SK-N-SH (cell line): ENCODE results near the gene CSTF3. TPM values are rescaled to one million over a fixed set of nuclear protein-coding genes. Genes with fewer than 3 reads are reported as not detected.
"Not testable (repeated sequence)": the region's sequence is repeated elsewhere in the genome, so short reads cannot be mapped to it uniquely, and the experiment has no call there.

Experiments used
- CTCF ChIA-PET: fragments of 300-600, 350-600 bp; formaldehyde crosslinking; extraction: SDS; loops from one replicate; lab custom pipeline; 2021; lab: Yijun Ruan, JAX
- POLR2A ChIA-PET: fragments of 350-600 bp; sonication (Branson Sonifier 250); formaldehyde crosslinking; extraction: SDS; loops from one replicate; lab custom pipeline; 2020; ENCODE audit warnings: antibody characterized with exemption, inconsistent platforms; lab: Yijun Ruan, JAX
- DNase-seq: peaks from one replicate; pipeline ENCODE4 v3.0.0; 2012
- H2AFZ ChIP-seq: fragments of 200-600 bp; sonication (generic); 2 replicates; pipeline ENCODE4 v1.8.1; 2016; ENCODE audit warnings: antibody characterized with exemption, mild to moderate bottlenecking, low read depth
- H3F3A ChIP-seq: fragments of 200-600 bp; sonication (generic); replicated peaks from 2 replicates; pipeline ENCODE3; 2016; ENCODE audit warnings: antibody characterized with exemption, mild to moderate bottlenecking; ENCODE audit not compliant: insufficient read depth
- H3K27ac ChIP-seq, 2 experiments: fragments of 200-500 bp in 1 of 2; fragments of 200-600 bp in 1 of 2; sonication (Bioruptor generic) in 1 of 2; sonication (generic), shearing (Covaris generic) in 1 of 2; 2 replicates each; pipeline versions ENCODE4 v1.5.1 to v1.6.1; 2014 to 2016; ENCODE audit warnings: low read depth in 2 of 2, inconsistent platforms in 1 of 2, low read length in 1 of 2, mild to moderate bottlenecking in 1 of 2, mixed read lengths in 1 of 2
- H3K27me3 ChIP-seq: fragments of 200-600 bp; sonication (generic), shearing (Covaris generic); 2 replicates; pipeline ENCODE4 v1.6.1; 2016; ENCODE audit warnings: mixed run types; ENCODE audit not compliant: insufficient read depth
- H3K36me3 ChIP-seq, 2 experiments: fragments of 200-500 bp in 1 of 2; fragments of 200-600 bp in 1 of 2; sonication (Bioruptor generic) in 1 of 2; sonication (generic) in 1 of 2; replicated peaks in 1 of 2; 2 replicates each; pipeline versions ENCODE3 to v1.5.1; 2014 to 2016; ENCODE audit warnings: low read length in 1 of 2, mild to moderate bottlenecking in 1 of 2; ENCODE audit not compliant: insufficient read depth in 2 of 2, control insufficient read depth in 1 of 2
- H3K4me1 ChIP-seq, 2 experiments: fragments of 200-500 bp in 1 of 2; fragments of 200-600 bp in 1 of 2; sonication (Bioruptor generic) in 1 of 2; sonication (generic), shearing (Covaris generic) in 1 of 2; 2 replicates each; pipeline versions ENCODE4 v1.5.1 to v1.6.1; 2014 to 2016; ENCODE audit warnings: low read depth in 1 of 2, low read length in 1 of 2, mixed run types in 1 of 2; ENCODE audit not compliant: insufficient read depth in 2 of 2, control insufficient read depth in 1 of 2
- H3K4me2 ChIP-seq: fragments of 200-600 bp; sonication (generic), shearing (Covaris generic); 2 replicates; pipeline ENCODE4 v1.6.1; 2017; ENCODE audit warnings: mixed run types
- H3K4me3 ChIP-seq, 2 experiments: fragments of 200-500 bp in 1 of 2; fragments of 200-600 bp in 1 of 2; sonication (Bioruptor generic) in 1 of 2; sonication (generic), shearing (Covaris generic) in 1 of 2; 2 replicates each; pipeline versions ENCODE4 v1.5.1 to v1.8.1; 2014 to 2016; ENCODE audit warnings: low read depth in 2 of 2, inconsistent platforms in 1 of 2, low read length in 1 of 2, mild to moderate bottlenecking in 1 of 2, mixed read lengths in 1 of 2, moderate library complexity in 1 of 2
- H3K79me2 ChIP-seq: fragments of 200-600 bp; sonication (generic); 2 replicates; pipeline ENCODE4 v1.8.1; 2017; ENCODE audit warnings: mild to moderate bottlenecking; ENCODE audit not compliant: insufficient read depth
- H3K9ac ChIP-seq: fragments of 200-600 bp; sonication (generic); 2 replicates; pipeline ENCODE4 v1.6.1; 2017; ENCODE audit warnings: mixed run types
- H3K9me2 ChIP-seq: fragments of 200-600 bp; sonication (generic); 2 replicates; pipeline ENCODE4 v1.6.1; 2017; ENCODE audit warnings: mixed run types
- H3K9me3 ChIP-seq: fragments of 200-600 bp; sonication (generic); 2 replicates; pipeline ENCODE4 v1.6.1; 2017; ENCODE audit warnings: mixed run types, mild to moderate bottlenecking, moderate library complexity
- H4K20me1 ChIP-seq: fragments of 200-600 bp; sonication (generic); 2 replicates; pipeline ENCODE4 v1.6.1; 2017; ENCODE audit warnings: mild to moderate bottlenecking, mixed run types; ENCODE audit not compliant: insufficient read depth
- CHD2 ChIP-seq: fragments of 150-350 bp; IDR thresholded peaks from 2 replicates; pipeline ENCODE4 v1.6.1; 2018; ENCODE audit warnings: low read length; ENCODE audit not compliant: partially characterized antibody
- ELF1 ChIP-seq: IDR thresholded peaks from 2 replicates; pipeline ENCODE4 v1.4.0; 2012
- EP300 ChIP-seq, 2 experiments: IDR thresholded peaks; 2 replicates each; pipeline versions ENCODE4 v1.4.0 to v1.6.1; 2012; ENCODE audit warnings: borderline replicate concordance in 1 of 2, low read depth in 1 of 2, low read length in 1 of 2
- EZH2phosphoT487 ChIP-seq: fragments of 200-600 bp; sonication (generic); IDR thresholded peaks from 2 replicates; pipeline ENCODE4 v1.6.1; 2017; ENCODE audit warnings: low read depth, mixed run types, mild to moderate bottlenecking, antibody characterized with exemption, moderate library complexity, borderline replicate concordance
- FOSL2 ChIP-seq: IDR thresholded peaks from 2 replicates; pipeline ENCODE4 v1.4.0; 2012; ENCODE audit warnings: low read depth, mild to moderate bottlenecking, moderate library complexity, borderline replicate concordance
- FOXM1 ChIP-seq: IDR thresholded peaks from 2 replicates; pipeline ENCODE4 v1.4.0; 2012; ENCODE audit warnings: low read depth, mild to moderate bottlenecking
- IRF3 ChIP-seq: fragments of 150-350 bp; IDR thresholded peaks from 2 replicates; pipeline ENCODE4 v1.6.1; 2016; ENCODE audit warnings: mild to moderate bottlenecking, low read depth, low read length
- JUND ChIP-seq: IDR thresholded peaks from 2 replicates; pipeline ENCODE4 v1.4.0; 2012
- MEF2A ChIP-seq: IDR thresholded peaks from 2 replicates; pipeline ENCODE4 v1.4.0; 2012; ENCODE audit warnings: low read depth, borderline replicate concordance
- MXI1 ChIP-seq: IDR thresholded peaks from 2 replicates; pipeline ENCODE4 v1.6.1; 2012; ENCODE audit warnings: mild to moderate bottlenecking, low read depth, low read length, improper control_type of control experiment
- RAD21 ChIP-seq: IDR thresholded peaks from 2 replicates; pipeline ENCODE4 v1.6.1; 2012; ENCODE audit warnings: mild to moderate bottlenecking, low read length
- RFX5 ChIP-seq: IDR thresholded peaks from 2 replicates; pipeline ENCODE4 v1.6.1; 2012; ENCODE audit warnings: mild to moderate bottlenecking, improper control_type of control experiment, low read length
- RXRA ChIP-seq: IDR thresholded peaks from 2 replicates; pipeline ENCODE4 v1.4.0; 2012; ENCODE audit warnings: low read depth, mild to moderate bottlenecking, borderline replicate concordance
- USF1 ChIP-seq: IDR thresholded peaks from 2 replicates; pipeline ENCODE4 v1.4.0; 2012; ENCODE audit warnings: low read depth, borderline replicate concordance
- YY1 ChIP-seq: IDR thresholded peaks from 2 replicates; pipeline ENCODE4 v1.4.0; 2012; ENCODE audit warnings: low read depth, mild to moderate bottlenecking
- WGBS: methylation state at CpG from one replicate; pipeline ENCODE4 v1.1.6; 2017; ENCODE audit warnings: low lambda C conversion rate; 5-methylcytosine and 5-hydroxymethylcytosine counted together
- polyA plus RNA-seq, 3 experiments: library from polyadenylated mRNA; depleted of rRNA; stranded (reverse); fragments of >200 nt; gene quantifications; 2 replicates each; pipeline ENCODE4 v1.2.3, GENCODE V29; 2012

CSTF3 gene
- polyA plus RNA-seq, 1 of the 3 experiments (the other 2 are of a cell fraction), result 26.3 TPM

GRCh38 chr11:33052231-33052630, 109.0 kb downstream of the CSTF3 start:
- TF ChIP-seq FOXM1 (no peak), IRF3 (no peak), EP300 (IDR thresholded peaks at IDR 0.05; ENCODE audit: borderline replicate concordance in 1 of 2, low read depth in 1 of 2, low read length in 1 of 2) (no peak), FOSL2 (no peak), CHD2 (no peak), RFX5 (no peak), USF1 (no peak), ELF1 (no peak), MEF2A (no peak), JUND (no peak), RXRA (no peak), YY1 (no peak), EZH2phosphoT487 (no peak), RAD21 (no peak), MXI1 (no peak)
- H3K9me2 ChIP-seq, result no peaks in the 10 kb centered on the region
- no peak for DNase-seq
- no peak overlapping the region for H3K27ac ChIP-seq
- H3K4me3 ChIP-seq, result no peak overlapping the region
- peaks cover 14 to 31% of the 10 kb centered on the region in 2 experiments; a peak in 3 of 4 replicates for H3K4me1 ChIP-seq
- H3F3A ChIP-seq, result peaks cover 5% of the 10 kb centered on the region
- POLR2A ChIA-PET, result no interaction called here
- peaks cover 12 to 33% of the 10 kb centered on the region in 2 experiments for H3K36me3 ChIP-seq
- H2AFZ ChIP-seq, result no peak overlapping the region
- CTCF ChIA-PET, result interaction anchor here (2.5 to 5.2 kb wide), 2 partner anchors 13 kb away, joined by 8 to 36 read pairs; partner anchors contain the start of gene TCP11L1
- 95% methylated on average over 2 of the region's 2 CpGs for WGBS
- H4K20me1 ChIP-seq, result no peaks in the 10 kb centered on the region
- no peaks in the 10 kb centered on the region for H3K9me3 ChIP-seq
- no peak overlapping the region for H3K4me2 ChIP-seq
- peaks cover 18% of the 10 kb centered on the region for H3K79me2 ChIP-seq
- H3K27me3 ChIP-seq, result no peaks in the 10 kb centered on the region
- no peak overlapping the region for H3K9ac ChIP-seq

DNA sequence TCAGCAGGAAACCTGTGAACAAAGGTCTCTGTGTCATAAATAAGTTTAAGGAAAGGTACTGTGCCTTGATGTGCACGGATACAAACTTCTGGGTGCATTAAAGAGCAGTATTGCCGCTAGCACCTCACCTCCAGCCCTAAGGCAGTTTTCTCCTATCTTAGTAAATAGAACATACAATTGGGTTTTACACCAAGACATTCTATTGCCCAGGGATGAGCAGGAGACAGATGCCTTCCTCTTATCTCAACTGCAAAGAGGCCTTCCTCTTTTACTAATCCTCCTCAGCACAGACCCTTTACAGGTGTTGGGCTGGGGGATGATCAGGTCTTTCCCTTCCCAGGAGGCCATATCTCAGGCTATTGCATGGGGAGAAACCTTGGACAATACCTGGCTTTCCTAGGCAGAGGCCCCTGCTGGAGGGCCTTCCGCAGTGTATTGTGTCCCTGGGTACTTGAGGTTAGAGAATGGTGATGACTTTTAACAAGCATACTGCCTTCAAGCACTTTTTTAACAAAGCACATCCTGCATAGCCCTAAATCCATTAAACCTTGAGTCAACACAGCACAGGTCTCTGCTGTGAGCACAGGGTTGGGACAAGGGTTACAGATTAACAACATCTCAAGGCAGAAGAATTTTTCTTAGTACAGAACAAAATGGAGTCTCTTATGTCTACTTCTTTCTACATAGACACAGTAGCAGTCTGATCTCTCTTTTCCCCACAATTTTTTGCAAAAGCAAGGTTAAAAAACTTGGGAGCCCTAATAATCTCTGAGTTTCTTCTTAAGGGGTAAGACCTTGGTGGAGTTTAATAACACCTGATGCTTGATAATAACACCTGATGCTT, 111.5 kb downstream of the CSTF3 start:
- H3K4me2 ChIP-seq, H4K20me1 ChIP-seq, H3K27me3 ChIP-seq, H3K9me3 ChIP-seq, POLR2A ChIA-PET, H2AFZ ChIP-seq, H3K4me3 ChIP-seq, CTCF ChIA-PET, H3K9ac ChIP-seq, H3K9me2 ChIP-seq, H3F3A ChIP-seq, H3K27ac ChIP-seq, DNase-seq: not testable (repeated sequence)
- Histone ChIP-seq H3K79me2 (peaks cover 21% of the 10 kb centered on the region), H3K4me1 (peaks cover 6 to 20% of the 10 kb centered on the region in 2 experiments; a peak in 3 of 4 replicates), H3K36me3 (peaks cover 25 to 54% of the 10 kb centered on the region in 2 experiments)
- 85% methylated on average over 2 of the region's 3 CpGs for WGBS

- H3K9ac ChIP-seq, POLR2A ChIA-PET, H3K27me3 ChIP-seq, H3K27ac ChIP-seq, H3F3A ChIP-seq, H4K20me1 ChIP-seq, DNase-seq, H3K9me3 ChIP-seq, H2AFZ ChIP-seq, H3K9me2 ChIP-seq, H3K4me2 ChIP-seq, H3K4me3 ChIP-seq: not testable (repeated sequence)
- 87% methylated on average over 6 of the region's 6 CpGs for WGBS
- CTCF ChIA-PET, result interaction anchor here (1.0 to 1.5 kb wide), 2 partner anchors 17 to 239 kb away, joined by 3 to 6 read pairs; no protein-coding TSS in a partner anchor
- peaks cover 31% of the 10 kb centered on the region for H3K79me2 ChIP-seq
- H3K4me1 ChIP-seq, result peaks cover 0 to 18% of the 10 kb centered on the region in 2 experiments; a peak in 1 of 4 replicates
- H3K36me3 ChIP-seq, result peaks cover 36 to 62% of the 10 kb centered on the region in 2 experiments
These were observed 112.6 kb downstream of the CSTF3 start for GRCh38 chr11:33048701-33049100.
